ENCODE measurements around the gene LPAR1.

LPAR1 gene

DNA sequence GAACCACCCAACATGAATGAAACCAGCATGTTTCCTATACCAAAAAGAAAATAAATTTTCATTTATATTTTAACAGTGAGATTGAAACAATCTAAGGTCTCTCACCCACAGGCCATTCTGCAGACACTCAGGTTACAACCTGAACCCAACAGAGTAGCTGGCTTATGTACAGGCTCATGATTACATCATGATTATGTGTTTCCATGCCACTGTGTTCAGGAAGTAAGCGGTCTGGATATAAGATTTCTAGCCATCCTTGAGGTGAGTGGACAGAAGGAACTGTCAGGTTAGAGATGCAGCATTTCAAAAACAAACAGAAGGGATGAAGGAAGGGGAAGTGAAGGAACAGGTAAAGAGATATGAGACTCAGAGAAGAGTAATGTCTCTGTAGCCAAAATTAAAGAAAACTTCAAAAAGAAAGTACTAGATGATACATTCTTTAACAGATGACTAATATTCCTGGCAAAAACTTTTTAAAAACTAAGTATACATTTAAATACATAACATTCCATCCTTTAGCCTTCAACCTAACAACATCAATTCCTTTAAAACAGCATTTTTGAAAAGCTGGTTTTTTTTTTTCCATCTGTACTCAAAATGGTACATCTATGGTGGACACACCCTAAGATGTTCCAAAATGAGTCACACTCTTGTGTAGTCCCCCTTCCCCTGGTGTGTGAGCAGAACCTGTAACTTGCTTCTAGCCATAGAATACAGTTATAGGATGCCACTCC, 119.8 kb downstream of the LPAR1 start:
- no peak for DNase-seq (ENCODE audit: low spot score)

DNA sequence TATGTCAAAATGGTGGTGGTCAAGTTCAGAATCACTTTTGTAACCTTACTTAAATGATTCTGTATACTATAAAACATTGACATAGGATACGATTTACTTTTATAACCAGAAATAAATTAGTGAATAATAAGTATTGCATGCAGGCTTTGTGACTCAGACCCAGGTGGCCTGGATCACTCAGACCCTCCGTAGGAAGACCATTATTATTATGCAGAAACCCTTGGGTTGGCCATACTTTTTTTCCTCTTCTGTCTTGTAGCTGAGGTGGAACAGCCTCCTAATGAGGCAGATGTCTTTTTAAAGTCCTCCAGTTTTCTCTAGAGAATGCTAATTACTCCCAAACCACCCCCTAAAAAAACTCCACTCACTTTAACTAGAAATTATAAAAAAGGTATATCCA, 121.9 kb downstream of the LPAR1 start:
- DNase-seq (ENCODE audit: low spot score), result no peak

DNA sequence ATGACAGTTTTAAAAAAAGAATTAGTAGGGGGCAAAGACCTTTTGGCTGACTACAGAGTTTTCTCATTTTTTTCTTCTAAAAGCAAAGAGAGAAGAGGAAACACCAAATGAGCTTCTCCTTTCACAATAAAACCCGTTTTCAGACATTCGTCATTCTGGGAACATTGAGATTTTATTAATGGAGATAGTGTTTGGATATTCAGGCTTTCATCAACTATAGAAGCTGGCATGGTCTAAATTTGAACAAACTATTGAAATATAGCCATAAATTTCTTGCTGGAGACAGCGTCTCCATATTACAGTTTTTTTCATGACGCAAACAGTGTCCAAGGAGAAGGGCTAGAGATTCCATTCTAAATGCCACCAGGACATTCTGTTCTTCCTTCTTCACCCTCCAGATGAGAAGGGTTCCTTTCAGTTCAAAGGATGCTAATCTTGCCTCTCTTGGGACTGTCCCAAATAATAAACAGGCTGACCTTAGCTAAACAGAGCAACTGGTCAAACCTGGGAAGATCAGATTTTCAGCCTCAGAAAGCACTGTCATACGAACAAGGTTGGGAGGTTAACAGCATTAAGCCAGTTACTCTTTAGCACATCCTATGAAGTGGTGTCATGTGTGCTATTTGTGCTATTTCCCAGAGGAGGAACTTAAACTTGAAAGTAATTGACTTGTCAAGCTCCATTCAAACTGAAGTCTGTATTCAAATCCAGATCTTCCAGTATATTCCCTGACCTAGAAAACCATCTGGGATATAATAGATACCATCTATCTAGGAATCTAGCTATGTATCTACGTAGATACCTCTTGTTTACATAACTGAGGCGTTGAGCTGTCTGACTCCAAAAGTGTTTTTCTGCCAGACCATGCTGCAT, 125.6 kb downstream of the LPAR1 start:
- no peak for DNase-seq (ENCODE audit: low spot score)

DNA sequence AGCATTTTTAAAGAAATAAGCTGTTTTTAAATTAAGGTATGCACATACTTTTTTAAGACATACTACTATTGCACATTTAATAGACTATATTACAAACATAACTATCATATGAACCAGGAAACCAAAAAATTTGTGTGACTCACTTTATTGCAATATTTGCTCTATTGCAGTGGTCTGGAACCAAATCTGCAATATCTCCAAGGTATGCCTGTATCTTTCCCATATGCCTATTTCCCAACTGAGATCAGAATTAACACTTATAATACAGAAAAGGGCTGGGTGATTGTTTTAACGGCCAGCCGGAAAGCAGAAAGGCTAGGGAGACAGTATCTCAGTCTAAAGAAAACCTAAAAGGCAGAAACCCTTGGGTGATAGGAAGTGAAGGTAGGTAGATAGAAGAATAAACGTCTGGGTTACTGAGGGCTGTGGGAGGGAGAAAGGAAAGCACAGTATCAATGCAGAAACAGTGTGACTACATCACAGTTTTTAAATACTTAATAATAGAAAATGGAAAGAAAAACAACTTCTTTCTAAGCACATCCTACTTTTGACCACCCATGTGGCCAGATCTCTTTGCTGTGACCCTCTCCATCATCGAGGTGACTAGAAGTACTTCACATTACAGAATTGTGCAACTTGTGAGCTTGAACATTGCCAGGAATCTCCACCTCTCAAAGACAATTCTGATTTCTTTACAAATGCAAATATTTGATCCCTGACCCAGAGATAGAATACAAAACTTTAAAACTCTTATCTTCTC, 126.4 kb downstream of the LPAR1 start:
- no peak for DNase-seq (ENCODE audit: low spot score)

DNA sequence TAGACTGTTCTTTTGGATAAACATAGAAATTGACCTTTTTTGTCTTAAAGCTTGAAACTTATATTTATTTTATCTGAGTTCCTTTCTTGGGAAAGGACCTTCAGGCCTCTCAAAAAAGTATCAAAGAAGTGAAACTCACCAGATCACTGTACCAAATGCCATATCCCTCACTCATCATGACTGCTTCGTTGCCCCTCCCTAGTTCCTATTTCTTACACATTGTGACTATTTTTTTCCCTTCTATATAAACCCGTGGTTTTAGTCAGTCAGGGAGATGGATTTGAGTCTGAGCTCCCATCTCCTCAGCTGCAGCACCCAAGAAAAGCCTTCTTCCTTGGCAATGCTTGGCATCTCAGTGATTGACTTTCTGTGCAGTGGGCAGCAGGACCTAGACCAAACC, 129.4 kb downstream of the LPAR1 start:
- DNase-seq (ENCODE audit: low spot score), result no peak

DNA sequence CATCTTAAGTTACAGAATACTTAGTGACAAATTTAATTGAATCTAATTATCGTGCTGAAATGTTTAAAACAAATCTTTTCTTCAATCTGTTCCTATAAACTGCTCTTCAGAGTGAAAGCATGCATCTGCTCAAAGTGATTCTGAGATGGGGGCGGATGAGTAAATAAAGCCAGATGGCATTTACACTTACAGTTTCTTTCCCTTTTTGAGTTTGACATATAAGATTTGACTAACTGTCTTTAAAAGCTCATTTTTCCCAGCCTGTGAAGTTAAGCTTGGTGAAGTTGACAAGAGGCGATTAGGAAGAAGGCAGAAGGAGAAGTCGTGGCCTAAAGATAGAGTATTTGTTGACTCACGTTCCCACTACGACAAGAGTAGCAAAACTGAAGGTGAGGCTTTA, 137.4 kb downstream of the LPAR1 start:
- DNase-seq (ENCODE audit: low spot score), result no peak

DNA sequence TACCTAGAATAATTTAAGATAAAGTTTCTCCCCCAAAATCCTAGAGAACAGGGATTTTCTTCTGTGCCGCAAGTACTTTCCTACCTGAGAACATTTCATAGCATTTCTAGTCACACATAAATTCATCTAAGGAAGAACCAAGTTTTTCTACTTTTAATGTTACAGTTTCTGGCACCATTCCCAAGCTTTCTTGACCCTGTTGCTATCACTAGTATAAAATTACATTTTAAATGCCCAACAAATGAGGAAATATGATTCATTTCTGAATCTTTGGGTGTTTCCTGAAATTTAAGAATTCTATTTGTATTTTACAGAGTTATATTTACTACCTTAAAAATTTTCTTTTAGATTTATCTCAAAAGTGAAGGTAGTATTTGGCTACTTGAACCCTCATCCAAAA, 137.8 kb downstream of the LPAR1 start:
- DNase-seq (ENCODE audit: low spot score), result no peak

DNA sequence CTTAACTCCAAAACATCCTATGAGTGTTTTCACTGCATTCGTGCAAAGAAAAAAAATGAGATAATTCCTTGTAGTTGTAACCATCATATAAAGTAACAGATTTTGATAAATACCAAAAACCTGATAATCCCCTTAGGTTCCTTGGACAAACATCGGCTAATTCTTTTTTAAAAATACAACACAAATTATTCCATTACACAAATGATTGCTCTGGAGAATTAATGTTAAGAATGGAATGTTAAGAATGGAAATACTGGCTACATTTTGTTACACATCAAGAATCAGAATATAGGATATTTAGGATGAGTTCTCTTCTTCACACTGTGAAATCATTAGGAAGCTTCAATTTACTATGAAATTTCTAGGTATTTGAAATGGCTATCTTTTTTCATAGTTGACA, 139.4 kb downstream of the LPAR1 start:
- no peak for DNase-seq (ENCODE audit: low spot score)

DNA sequence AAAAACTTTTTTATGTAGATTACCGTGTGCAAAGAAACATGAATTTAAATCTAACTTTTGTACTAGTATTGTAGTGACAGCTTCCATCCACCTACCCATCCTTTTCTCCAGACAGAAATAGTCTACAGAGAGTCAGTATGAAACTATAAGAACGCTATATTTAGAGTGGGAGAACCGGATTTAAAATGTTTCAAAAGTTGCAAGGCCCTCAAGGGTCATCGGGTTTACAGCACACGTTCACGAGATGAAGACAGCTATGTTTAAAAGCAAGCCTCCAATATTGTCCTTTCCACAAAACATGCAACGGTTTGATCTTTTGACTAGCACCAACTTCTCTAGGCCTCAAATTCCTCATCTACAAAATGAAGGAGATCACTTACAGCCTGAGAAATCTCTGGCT, 139.9 kb downstream of the LPAR1 start:
- no peak for DNase-seq (ENCODE audit: low spot score)

DNA sequence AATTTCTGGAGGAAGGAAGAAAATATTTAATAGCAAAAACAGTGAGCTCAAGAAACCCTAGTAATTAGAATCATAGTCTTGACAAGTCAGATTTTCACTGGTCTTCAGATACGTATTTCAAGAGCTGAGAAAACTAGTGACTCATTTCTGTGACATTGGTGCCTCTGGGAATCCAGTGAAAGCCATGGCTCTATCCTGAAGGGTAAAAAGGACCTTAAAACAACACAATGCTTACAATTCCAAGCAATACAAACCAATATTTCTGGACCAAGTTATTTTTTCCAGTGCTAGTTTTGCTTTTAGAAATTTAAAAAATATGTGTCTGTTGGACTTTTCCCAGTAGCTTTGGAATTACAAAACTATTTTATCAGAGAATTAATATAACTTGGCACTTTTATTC, 140.3 kb downstream of the LPAR1 start:
- no peak for DNase-seq (ENCODE audit: low spot score)

DNA sequence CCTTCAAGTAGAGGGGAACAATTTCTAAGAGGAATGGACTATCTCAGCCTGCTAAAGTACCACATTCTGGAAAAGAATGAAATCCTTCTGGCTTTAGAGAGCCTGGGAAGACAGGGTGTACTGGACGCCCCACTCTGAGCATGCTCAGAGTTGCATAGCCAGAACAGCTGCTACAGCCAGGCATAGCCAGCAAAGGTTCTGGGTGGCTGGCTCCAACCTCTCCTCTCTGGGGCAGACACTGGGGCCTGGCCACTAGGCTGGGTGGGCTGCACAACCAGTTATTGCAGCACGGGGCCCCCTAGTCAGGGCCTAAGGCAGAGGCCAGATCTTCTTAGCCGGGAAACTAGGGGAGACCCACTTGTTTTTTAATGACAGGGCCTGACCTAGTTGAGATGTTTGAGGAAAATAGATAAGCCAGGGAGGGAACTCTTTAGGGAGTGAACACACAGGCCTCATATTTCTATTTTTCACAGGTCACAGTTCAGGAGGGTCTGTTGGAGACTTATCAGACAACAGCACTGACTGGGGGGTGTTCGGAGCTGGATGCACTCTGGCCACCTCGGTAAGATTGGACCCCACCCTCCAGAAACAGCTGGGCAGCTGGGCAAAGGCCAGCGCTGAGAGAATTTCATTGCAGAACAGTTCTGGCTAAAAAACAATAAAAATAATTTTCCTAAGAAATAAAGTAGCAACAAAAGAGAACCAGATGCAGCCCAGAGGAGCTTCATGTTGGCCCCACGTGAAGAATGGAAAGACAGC, 142.9 kb downstream of the LPAR1 start:
- no peak for DNase-seq (ENCODE audit: low spot score)

DNA sequence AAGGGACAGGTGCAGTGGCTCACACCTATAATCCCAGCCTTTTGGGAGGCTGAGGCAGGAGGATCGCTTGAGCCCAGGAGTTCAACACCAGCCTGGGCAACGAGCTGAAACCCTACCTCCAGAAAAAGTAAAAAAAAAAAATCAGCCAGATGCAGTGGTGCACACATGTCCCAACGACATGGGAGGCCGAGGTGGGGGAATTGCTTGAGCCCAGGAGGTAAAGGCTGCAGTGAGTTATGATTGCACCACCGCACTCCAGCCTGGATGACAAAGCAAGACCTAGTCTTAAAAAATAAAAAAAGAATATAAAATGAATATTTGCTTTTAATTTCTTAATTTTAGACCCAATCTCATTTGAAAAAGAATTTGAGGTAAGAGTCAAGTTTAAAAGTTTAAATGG, 143.5 kb downstream of the LPAR1 start:
- DNase-seq (ENCODE audit: low spot score), result no peak

DNA sequence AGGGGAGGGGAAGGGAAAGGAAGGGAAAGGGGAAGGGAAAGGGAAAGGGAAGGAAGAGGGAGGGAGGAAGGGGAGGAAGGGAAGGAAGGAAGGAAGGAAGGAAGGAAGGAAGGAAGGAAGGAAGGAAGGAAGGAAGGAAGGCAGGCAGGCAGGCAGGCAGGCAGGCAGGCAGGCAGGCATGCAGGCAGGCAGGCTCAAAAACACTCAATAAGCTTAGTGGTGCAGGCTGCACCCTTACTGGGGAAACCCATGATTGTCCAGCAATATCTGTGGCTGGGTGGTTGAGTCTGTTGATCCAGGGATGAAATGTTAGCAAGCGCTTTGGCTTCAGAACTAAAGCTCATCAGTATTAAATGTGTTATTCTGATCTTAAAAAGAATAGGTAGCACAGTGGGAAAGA, 145.6 kb downstream of the LPAR1 start:
- no peak for DNase-seq (ENCODE audit: low spot score)

DNA sequence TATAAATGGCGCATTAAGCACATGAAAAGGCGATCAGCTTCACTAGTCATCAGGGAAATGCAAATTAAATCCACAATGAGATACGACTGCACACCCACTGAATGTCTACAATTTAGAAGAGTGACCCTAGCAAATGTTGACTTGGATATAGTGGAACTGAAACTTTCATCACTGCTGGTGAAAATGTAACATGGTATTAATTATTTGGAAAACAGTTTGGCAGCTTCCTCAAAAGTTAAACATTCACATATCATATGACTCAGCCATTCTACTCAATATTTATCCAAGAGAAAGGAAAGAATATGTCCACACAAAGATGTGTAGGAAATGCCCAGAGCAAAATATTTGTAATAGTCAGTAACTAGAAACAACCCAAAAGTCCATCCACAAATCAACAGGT, 146.5 kb downstream of the LPAR1 start:
- no peak for DNase-seq (ENCODE audit: low spot score)

DNA sequence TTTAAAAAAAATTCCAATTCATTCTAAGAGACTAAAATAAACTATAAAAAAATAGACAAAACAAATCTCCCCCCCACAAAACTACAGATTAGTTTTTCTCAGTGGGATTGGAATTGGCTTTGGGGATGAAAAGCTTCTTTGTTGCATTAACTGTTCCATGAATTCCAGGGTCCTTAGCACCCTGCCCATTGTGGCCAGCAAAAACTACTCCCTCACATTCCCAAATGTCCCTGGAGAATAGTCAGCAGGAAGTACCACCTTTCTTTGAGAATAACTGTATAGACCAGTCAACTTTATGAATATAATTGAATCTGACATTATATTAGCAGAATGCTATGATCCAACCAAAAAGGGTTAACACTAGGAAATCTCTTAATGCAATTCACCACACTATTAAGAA, 147.9 kb downstream of the LPAR1 start:
- no peak for DNase-seq (ENCODE audit: low spot score)

DNA sequence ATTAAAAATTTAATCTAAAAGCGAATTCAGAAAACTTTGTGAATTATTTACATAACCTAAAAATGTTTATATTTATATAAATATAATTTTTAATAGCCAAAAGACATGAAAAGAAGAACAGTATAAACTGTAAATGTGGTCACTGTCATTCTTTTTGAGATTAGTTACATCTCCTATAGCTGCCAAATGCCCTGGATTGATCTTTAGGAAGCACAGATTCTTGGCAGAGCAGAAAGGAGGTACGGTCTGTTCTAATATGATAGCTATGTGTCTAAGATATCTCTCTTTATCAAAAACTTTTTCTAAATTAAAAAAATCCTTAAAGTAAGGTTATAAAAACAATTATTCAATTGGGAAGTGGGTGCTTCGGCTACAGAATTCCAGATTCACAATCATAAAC, 151.0 kb downstream of the LPAR1 start:
- DNase-seq (ENCODE audit: low spot score), result no peak

DNA sequence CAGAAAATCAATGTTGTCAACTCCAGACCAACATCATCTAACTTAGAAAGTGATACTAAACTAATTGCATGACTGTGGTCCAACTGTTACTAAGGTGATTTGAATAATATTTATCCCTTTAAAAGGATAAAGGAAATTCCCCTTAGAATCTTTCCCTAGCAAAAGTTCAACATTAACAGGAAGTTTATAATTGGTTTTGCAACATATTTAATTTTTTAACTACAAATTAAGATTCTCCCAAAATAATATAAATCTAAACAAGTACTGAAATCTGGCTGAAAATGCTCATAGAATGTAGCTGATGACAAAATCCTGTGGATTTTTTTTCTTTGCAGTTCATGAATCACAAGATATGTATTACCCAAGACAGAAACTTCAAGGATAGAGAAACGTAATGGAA, 151.4 kb downstream of the LPAR1 start:
- DNase-seq (ENCODE audit: low spot score), result no peak

DNA sequence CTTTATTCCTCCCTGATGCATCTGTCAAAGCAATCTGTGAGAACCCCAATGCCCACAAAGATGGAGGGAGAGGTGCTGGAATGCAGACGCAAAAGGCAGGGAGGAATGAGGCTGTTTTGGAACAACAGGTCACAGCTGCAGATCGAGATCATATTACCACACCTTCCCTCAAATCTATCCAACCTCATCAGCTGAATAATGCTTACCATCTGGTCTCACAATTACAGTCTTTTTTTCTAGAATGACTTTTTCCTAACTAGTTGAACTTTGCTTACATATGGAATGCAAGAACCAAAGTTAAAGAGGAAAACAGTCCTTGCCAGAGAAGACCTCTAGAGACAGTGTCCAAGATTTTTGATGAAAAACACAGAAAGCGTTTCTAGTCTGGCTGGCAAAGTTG, 158.1 kb downstream of the LPAR1 start:
- DNase-seq (ENCODE audit: low spot score), result no peak

DNA sequence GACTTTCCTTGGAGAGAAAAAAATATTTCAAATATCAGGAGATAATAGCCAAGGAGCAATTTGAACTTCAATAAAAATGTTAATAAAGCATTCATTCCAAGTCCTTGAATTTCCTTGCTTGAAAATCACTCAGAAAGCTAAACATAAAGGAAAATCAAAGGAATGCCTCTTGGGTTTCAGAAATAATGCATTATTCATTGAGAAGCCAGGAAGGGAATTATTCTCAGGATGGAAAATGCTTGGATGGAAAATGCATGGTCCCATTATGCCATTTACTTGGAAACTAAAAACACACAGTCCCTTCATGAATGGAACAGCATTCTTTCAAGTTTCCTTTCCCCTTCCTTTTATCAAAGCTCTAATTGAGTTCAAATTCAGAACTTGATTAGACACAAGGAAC, 160.9 kb downstream of the LPAR1 start:
- DNase-seq (ENCODE audit: low spot score), result no peak

DNA sequence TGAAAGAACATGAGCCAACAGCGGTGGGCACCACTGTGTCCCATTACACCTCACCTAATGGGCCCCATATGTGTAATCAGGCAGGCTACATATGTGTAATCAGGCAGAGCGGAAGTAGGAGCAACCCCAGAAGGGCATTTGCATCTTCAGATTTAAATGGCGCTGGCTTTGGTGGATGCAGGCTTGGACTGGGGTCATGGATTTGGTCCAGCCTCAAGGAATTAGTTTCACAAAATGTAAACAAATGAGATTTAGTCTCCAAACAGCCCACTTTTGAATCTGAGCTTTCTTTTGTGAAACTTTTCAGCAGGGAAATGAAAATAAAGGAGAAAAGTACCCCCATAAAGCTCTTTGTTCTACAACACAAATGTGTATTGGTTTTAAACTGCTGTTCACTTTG, 161.3 kb downstream of the LPAR1 start:
- peak; percentile 63 for DNase-seq (ENCODE audit: low spot score)

DNA sequence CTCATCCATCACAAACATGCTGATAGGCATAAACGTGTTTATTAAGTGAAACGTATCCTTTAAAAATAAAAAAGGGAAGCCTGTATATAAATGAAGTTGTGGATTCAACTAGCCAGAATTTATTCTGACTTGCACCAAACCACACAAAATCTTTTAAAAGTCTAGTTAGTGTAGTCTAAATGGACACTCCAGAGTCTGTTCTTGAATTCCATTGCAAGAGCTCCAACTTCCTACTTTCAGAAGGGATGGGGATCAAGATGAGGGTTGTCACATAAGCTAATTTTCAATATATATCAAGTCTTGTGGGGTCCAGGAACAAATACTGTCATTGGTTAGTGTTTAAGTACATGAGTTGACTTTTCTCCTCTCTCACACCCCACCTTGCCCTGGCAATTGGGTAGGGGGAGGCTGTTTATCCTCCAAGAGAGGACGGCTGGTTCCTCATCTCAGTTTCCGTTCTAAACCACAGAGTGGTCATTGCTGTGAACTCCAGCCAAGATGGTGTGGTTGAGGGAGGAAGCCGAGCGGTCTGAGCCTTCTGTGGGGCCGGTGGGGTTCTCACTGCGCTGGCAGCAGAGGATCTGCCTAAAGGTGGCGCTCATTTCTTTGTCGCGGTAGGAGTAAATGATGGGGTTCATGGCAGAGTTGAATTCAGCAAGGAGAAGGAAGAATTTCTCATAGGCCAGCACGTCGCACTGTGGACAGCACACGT, 163.2 kb downstream of the LPAR1 start:
- DNase-seq (ENCODE audit: low spot score), result peak; percentile 63
